Stimulated activated CD8-positive, alpha-beta memory T cell treated with anti-CD3 and anti-CD28 coated beads, Interleukin-2, amount 100 ng/mL, for 48 hours (primary cell): Measurements from ENCODE around the gene EFNA5.

Source experiments
- DNase-seq, 2 donors: peaks; one replicate each; pipeline ENCODE4 v3.0.0-alpha.2; 2020; ENCODE audit warnings: low read depth in 2 of 2

The EFNA5 gene

GRCh38 chr5:107430071-107430625 lies 240.6 kb downstream of the EFNA5 start:
- no peak for DNase-seq

- DNase-seq, result no peak
These were observed 242.4 kb downstream of the EFNA5 start for GRCh38 chr5:107428303-107428813.

GRCh38 chr5:107426872-107427271 lies 243.9 kb downstream of the EFNA5 start:
- no peak for DNase-seq

- DNase-seq, result no peak
These were observed 244.5 kb downstream of the EFNA5 start for GRCh38 chr5:107426209-107426608.

- no peak for DNase-seq
These were observed 245.2 kb downstream of the EFNA5 start for GRCh38 chr5:107425541-107426031.

GRCh38 chr5:107424491-107424890 lies 246.2 kb downstream of the EFNA5 start:
- no peak for DNase-seq

GRCh38 chr5:107422494-107422893 lies 248.2 kb downstream of the EFNA5 start:
- no peak for DNase-seq

- no peak for DNase-seq
These were observed 251.2 kb downstream of the EFNA5 start for GRCh38 chr5:107419498-107419897.

- DNase-seq, result no peak
These were observed 251.8 kb downstream of the EFNA5 start for GRCh38 chr5:107418902-107419301.

- DNase-seq, result no peak
These were observed 252.7 kb downstream of the EFNA5 start for GRCh38 chr5:107418071-107418470.

GRCh38 chr5:107415762-107416161 lies 255.0 kb downstream of the EFNA5 start:
- no peak for DNase-seq

GRCh38 chr5:107414802-107415201 lies 255.9 kb downstream of the EFNA5 start:
- DNase-seq, result no peak

GRCh38 chr5:107413754-107414153 lies 257.0 kb downstream of the EFNA5 start:
- no peak for DNase-seq

- DNase-seq, result no peak
These were observed 262.2 kb downstream of the EFNA5 start for GRCh38 chr5:107408564-107408963.

- no peak for DNase-seq
These were observed 262.9 kb downstream of the EFNA5 start for GRCh38 chr5:107407713-107408298.

GRCh38 chr5:107404595-107405374 lies 266.0 kb downstream of the EFNA5 start:
- DNase-seq, result no peak

- DNase-seq, result no peak
These were observed 267.3 kb downstream of the EFNA5 start for GRCh38 chr5:107403228-107403953.

- no peak for DNase-seq
These were observed 268.1 kb downstream of the EFNA5 start for GRCh38 chr5:107402434-107403227.

- no peak for DNase-seq
These were observed 269.1 kb downstream of the EFNA5 start for GRCh38 chr5:107401470-107402122.

GRCh38 chr5:107400328-107400727 lies 270.4 kb downstream of the EFNA5 start:
- DNase-seq, result no peak

GRCh38 chr5:107398703-107399102 lies 272.0 kb downstream of the EFNA5 start:
- no peak for DNase-seq
